ENCODE measurements around the gene MOV10. TPM values are rescaled to one million over a fixed set of nuclear protein-coding genes. Genes with fewer than 3 reads are reported as not detected.

MOV10 gene
- total RNA-seq, 1 experiment from 2014 or later = 96.3 TPM

DNA sequence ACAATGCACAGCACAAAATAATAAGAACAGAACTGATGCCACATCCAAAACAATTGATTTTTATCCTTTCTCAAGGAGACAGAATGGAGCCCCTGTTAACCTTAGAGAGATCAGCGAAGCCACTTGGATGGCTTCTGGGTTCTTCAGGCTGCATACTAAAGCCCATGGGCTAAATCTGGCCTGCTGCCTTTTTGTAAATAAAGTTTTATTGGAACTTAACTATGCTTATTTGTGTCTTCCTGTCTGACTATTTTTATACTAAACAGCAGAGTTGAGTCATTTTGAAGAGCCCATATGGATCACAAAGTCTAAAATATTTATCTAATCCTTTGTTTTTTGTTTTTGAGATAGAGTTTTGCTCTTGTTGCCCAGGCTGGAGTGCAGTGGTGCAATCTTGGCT is 57.0 kb downstream of the MOV10 start:
- no peak for DNase-seq (ENCODE audit: low read depth)

DNA sequence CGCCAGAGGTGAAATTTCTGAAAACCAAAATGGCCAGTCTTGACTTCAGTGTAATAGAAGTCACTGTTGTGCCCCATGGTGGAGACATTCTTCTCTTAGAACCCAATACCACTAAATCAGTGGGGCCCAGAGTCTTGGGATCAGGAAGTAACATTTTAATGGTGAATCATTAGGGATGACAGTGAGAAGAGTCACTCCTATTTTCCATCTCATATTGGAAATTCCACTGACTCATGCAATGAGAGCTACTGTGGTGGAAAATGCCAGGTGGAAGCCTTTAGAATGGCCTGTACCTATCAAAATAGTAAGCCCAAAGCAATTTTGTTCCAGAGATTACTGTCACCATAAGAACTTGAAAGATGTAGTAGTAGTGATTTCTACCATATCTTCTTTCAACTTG is 61.3 kb downstream of the MOV10 start:
- DNase-seq (ENCODE audit: low read depth) = peak; percentile 96

DNA sequence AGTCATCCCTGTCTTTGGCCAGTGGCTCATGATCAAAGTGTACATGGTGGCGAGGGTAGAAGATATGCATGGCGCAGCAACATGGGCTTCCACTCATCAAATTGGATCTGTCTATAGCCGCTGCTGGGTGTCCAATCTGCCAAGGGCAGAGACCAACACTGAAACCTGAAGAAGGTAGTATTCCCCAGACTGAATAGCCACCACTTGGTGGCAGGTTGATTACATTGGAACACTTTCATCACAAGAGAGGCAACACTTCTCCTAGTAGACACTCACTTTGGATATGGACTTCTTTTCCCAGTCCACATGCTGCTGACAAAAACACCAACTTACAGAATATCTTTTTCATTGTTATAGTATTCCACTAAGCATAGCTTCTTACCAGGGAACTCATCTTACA is 63.1 kb downstream of the MOV10 start:
- DNase-seq (ENCODE audit: low read depth) = no peak

DNA sequence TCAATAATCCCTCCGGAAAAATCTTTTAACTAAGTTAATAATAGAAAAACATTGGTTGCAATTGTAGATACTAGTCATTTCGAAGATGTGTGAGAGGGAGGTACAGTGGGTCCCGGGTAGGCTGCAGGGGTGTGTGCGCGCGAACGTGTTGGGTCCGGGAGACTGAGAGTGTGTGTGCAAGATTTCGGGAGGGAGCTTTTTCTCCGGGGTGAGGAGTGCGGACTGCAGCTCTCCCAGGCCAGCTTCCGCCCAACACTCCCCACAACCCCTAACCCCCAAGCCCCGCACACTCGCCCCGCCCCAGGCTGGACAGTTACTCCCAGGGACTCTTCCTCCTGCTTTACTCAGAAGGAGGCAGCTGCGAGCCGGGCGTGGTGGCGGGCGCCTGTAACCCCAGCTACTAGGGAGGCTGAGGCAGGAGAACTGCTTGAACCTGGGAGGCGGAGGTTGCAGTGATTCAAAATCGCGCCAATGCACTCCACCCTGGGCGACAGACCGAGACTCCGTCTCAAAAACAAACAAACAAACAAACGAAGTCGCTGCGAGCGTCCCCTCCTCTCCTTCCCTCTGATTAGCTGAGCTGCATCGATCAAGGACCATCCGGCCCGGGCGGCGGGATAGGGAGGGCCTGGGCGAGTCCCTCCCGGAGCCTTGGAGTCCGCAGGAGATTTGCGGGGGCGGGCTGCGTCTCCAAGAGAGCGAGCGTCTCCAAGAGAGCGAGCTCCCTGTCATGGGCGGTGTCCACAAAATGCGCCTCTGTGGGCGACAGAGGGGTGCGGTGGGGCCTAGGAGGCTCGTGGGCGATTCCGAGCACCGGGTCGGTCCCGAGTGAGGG is 68.9 kb downstream of the MOV10 start:
- DNase-seq (ENCODE audit: low read depth) = no peak

DNA sequence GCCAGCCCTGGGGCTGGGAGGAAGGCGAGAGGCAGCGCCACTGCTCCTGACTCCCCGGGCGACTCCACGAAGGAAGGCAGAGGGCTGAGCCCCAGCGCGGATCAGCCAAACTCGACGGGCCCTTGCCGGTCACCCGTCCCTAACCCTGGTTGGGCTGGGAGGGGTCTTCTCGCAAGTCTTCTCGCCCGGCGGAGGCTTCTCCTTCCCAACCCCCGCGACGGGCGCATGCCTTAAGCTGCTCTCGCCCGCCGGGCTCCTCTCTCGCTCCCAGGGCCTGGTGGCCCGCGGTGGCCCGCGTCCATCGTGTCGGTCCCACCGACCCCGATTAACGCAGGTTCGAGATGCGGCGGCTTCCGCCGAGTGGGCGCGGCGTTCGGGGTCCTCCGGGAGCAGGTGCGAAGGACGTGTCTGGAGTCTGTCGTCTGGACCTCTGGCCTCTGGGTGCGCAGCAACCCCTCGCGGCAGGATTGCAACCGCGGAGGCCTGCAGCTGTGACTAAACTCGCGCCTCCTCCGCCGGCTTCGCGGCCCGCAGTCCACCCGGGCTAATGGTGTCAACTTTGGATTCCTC is 69.6 kb downstream of the MOV10 start:
- DNase-seq (ENCODE audit: low read depth) = no peak

DNA sequence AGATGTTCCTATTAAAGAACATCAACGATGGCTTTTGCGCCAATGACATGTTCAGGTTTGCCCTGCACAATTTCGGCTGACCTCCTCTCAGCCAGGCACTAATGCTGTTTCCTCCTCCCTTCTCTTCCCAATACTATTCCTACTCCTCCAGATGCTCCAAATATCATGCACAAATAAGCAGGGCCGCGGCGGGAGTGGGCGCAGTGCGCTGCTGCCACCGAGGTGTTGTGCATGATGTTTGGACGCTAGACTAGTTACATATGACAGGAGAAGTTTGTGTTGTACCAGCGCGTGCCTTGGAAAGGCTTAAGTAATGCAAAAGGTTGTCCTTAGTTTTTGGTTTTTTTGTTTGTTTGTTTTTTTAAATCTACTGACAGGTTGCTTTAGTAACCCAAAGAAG is 73.9 kb downstream of the MOV10 start:
- no peak for DNase-seq (ENCODE audit: low read depth)

Other genes with a start within 250 kb of the MOV10 start
- under 0.01 and 0.02 TPM in 2 replicates for gene WNT2B, start 165.7 kb upstream of the MOV10 start, total RNA-seq (2014; rRNA removed; shearing (Covaris generic))
- gene ST7L, start 55.5 kb upstream of the MOV10 start, total RNA-seq (2014; rRNA removed; shearing (Covaris generic)) = 32.7 and 49.6 TPM in 2 replicates
- gene CAPZA1, start 54.8 kb upstream of the MOV10 start, total RNA-seq (2014; rRNA removed; shearing (Covaris generic)) = 190 and 259 TPM in 2 replicates
- 497 and 506 TPM in 2 replicates for gene RHOC, start 32.5 kb downstream of the MOV10 start, total RNA-seq (2014; rRNA removed; shearing (Covaris generic))
- 1.3 and 1.5 TPM in 2 replicates for gene PPM1J, start 40.7 kb downstream of the MOV10 start, total RNA-seq (2014; rRNA removed; shearing (Covaris generic))